PFSK-1 (cell line): ENCODE data around the gene PHF11.

Source experiments
- FOXP2 ChIP-seq: optimal IDR thresholded peaks from 2 replicates; pipeline ENCODE3; 2011; ENCODE audit warnings: borderline replicate concordance, control low read depth, inconsistent platforms; ENCODE audit not compliant: insufficient read depth; ENCODE audit errors: extremely low read length, extremely low read depth
- POLR2AphosphoS5 ChIP-seq: IDR thresholded peaks from 2 replicates; pipeline ENCODE4 v1.6.1; 2012; ENCODE audit warnings: low read depth, mild to moderate bottlenecking, control low read depth, low read length, moderate library complexity
- SIN3A ChIP-seq: IDR thresholded peaks from 2 replicates; pipeline ENCODE4 v1.6.1; 2012; ENCODE audit warnings: mild to moderate bottlenecking, low read length, moderate library complexity, borderline replicate concordance; ENCODE audit not compliant: insufficient read depth
- TAF1 ChIP-seq: IDR thresholded peaks from 2 replicates; pipeline ENCODE4 v1.6.1; 2012; ENCODE audit warnings: low read length, control low read depth, borderline replicate concordance; ENCODE audit not compliant: insufficient read depth
- TF ChIP-seq, protein P1 (sequence below), 2 experiments: IDR thresholded peaks; 2 replicates each; pipeline versions ENCODE4 v1.6.1 to v1.8.0; 2011 to 2012; ENCODE audit warnings: low read depth in 2 of 2, low read length in 2 of 2, control low read depth in 1 of 2, inconsistent platforms in 1 of 2, mild to moderate bottlenecking in 1 of 2, moderate library complexity in 1 of 2; ENCODE audit not compliant: insufficient read depth in 1 of 2

PHF11 gene

DNA sequence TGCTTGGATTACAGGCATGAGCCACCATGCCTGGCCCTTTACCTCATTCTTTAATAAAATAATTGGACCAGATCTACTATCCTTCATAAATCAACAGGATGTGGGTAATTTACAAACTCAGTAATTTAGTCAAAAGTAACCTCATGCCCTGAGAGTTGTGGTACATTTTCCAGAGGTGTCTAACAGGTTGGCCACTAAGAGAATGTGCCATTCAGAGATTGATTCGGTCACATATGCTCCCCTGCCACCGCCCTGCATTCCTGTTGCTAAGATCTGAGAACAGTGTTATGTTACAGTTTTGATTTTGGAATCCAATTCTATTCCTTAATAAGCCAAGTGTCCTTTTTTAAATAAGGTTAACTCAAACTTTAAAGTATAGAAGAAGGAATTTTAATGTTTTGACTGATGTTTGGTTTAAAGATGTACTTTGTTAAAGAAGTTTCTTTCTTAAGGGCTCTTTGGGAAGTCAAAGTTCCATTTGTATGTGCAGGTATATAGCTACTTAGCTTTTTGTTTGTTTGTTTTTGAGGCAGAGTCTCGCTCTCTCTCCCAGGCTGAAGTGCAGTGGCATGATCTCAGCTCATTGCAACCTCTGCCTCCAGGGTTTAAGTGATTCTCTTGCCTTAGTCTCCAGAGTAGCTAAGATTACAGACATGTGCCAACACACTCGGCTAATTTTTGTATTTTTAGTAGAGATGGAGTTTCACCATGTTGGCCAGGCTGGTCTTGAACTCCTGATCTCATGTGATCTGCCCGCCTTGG is 29.2 kb downstream of the PHF11 start:
- TF ChIP-seq FOXP2 (no peak), POLR2AphosphoS5 (no peak), SIN3A (no peak), TAF1 (no peak)
- TF ChIP-seq, protein P1, sequence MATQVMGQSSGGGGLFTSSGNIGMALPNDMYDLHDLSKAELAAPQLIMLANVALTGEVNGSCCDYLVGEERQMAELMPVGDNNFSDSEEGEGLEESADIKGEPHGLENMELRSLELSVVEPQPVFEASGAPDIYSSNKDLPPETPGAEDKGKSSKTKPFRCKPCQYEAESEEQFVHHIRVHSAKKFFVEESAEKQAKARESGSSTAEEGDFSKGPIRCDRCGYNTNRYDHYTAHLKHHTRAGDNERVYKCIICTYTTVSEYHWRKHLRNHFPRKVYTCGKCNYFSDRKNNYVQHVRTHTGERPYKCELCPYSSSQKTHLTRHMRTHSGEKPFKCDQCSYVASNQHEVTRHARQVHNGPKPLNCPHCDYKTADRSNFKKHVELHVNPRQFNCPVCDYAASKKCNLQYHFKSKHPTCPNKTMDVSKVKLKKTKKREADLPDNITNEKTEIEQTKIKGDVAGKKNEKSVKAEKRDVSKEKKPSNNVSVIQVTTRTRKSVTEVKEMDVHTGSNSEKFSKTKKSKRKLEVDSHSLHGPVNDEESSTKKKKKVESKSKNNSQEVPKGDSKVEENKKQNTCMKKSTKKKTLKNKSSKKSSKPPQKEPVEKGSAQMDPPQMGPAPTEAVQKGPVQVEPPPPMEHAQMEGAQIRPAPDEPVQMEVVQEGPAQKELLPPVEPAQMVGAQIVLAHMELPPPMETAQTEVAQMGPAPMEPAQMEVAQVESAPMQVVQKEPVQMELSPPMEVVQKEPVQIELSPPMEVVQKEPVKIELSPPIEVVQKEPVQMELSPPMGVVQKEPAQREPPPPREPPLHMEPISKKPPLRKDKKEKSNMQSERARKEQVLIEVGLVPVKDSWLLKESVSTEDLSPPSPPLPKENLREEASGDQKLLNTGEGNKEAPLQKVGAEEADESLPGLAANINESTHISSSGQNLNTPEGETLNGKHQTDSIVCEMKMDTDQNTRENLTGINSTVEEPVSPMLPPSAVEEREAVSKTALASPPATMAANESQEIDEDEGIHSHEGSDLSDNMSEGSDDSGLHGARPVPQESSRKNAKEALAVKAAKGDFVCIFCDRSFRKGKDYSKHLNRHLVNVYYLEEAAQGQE (IDR thresholded peaks at IDR 0.05; ENCODE audit: insufficient read depth in 1 of 2, low read depth in 2 of 2, low read length in 2 of 2), result no peak

DNA sequence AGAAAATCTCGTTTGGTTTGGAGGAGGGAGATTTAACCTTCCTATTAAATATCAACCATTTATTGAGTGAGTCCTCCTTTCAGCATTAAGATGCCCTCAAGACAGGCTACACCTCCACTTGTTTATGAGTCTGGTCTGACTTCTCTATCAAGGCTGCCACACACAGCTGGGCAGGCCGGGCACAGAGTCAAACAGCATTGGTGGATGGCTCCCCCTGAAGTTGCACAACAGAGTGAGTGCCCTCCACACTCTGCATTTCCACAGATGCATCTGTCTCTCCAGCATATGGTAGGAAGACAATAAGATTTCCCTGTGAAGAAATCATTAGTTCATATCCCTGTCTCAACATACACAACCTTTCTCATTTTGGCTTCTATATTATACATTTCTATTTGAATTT is 31.4 kb downstream of the PHF11 start:
- TF ChIP-seq, protein P1 (IDR thresholded peaks at IDR 0.05; ENCODE audit: insufficient read depth in 1 of 2, low read depth in 2 of 2, low read length in 2 of 2), result no peak
- TF ChIP-seq SIN3A, result no peak
- TF ChIP-seq TAF1, result no peak
- TF ChIP-seq FOXP2, result no peak
- TF ChIP-seq POLR2AphosphoS5, result no peak

DNA sequence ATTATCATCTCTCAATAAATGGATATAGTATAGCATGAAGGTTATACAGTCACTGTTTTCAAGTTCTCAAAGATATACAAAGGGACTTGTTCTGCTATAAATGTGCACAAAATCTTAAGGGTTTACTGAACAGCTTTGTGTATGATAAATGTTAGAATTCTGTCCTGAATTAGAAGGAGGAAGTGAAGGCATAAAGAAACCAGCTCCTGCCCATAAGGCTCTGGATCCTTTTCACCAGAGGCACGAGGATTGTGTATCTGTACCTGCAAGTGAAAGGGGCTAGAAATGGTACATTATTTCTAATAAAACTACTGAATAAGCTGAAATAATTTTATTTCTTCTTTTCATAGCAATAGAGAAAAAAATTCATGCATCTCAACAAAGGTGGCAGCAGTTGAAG is 32.4 kb downstream of the PHF11 start:
- no peak for TF ChIP-seq SIN3A
- TF ChIP-seq POLR2AphosphoS5, result no peak
- TF ChIP-seq TAF1, result no peak
- TF ChIP-seq, protein P1 (IDR thresholded peaks at IDR 0.05; ENCODE audit: insufficient read depth in 1 of 2, low read depth in 2 of 2, low read length in 2 of 2), result no peak
- no peak for TF ChIP-seq FOXP2

DNA sequence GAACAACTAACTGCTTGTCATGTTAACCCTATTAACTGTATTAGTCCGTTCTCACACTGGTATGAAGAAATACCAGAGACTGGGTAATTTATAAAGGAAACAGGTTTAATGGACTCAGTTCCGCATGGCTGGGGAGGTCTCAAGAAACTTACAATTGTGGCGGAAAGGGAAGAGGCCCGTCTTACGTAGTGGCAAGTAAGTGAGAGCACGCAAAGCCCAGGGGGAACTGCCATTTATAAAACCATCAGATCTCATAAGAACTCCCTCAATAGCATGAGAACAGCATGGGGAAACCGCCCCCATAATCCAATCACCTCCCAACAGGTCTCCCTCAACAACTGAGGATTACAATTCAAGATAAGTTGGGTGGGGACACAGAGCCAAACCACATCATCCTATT is 34.7 kb downstream of the PHF11 start:
- TF ChIP-seq FOXP2 (no peak), SIN3A (no peak), POLR2AphosphoS5 (no peak), TAF1 (no peak)
- TF ChIP-seq, protein P1 (IDR thresholded peaks at IDR 0.05; ENCODE audit: insufficient read depth in 1 of 2, low read depth in 2 of 2, low read length in 2 of 2), result no peak

DNA sequence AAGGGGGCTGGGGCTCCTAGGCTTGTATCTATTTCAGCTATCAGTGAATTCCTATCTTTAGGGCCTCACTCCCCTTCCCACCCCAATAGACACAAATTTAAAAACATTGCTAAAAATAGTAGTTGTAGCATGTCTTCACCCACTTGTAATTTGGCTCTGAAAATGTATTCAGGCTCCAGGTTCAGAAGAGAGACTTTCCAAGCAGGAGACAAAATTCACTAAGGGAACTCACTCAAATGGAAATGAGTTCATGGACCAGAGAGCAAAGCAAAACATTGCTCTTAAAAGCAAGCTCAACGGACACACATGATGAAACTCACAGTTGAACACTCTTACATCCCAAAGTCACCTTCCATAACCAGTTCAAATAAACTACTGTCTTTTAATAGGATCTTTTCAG is 36.8 kb downstream of the PHF11 start:
- TF ChIP-seq SIN3A (no peak), TAF1 (no peak), POLR2AphosphoS5 (no peak), FOXP2 (no peak)
- TF ChIP-seq, protein P1 (IDR thresholded peaks at IDR 0.05; ENCODE audit: insufficient read depth in 1 of 2, low read depth in 2 of 2, low read length in 2 of 2), result no peak
